KOPT-K1 (cell line): ENCODE data around the gene KCTD11.

Experiments used
- H3K27ac ChIP-seq: fragments of 200-600 bp; sonication (generic); 2 replicates; pipeline ENCODE4 v1.5.1; 2016; ENCODE audit warnings: antibody characterized with exemption, mild to moderate bottlenecking, low read depth, low read length; ENCODE audit not compliant: poor library complexity, severe bottlenecking
- H3K36me3 ChIP-seq: fragments of 200-600 bp; sonication (generic); 2 replicates; pipeline ENCODE4 v1.5.1; 2017; ENCODE audit warnings: antibody characterized with exemption, mild to moderate bottlenecking, low read length, moderate library complexity; ENCODE audit not compliant: insufficient read depth
- H3K9me3 ChIP-seq: fragments of 200-600 bp; sonication (generic); 2 replicates; pipeline ENCODE4 v1.5.1; 2017; ENCODE audit warnings: antibody characterized with exemption, low read length, mild to moderate bottlenecking; ENCODE audit not compliant: insufficient read depth, poor library complexity, severe bottlenecking

Gene KCTD11

DNA sequence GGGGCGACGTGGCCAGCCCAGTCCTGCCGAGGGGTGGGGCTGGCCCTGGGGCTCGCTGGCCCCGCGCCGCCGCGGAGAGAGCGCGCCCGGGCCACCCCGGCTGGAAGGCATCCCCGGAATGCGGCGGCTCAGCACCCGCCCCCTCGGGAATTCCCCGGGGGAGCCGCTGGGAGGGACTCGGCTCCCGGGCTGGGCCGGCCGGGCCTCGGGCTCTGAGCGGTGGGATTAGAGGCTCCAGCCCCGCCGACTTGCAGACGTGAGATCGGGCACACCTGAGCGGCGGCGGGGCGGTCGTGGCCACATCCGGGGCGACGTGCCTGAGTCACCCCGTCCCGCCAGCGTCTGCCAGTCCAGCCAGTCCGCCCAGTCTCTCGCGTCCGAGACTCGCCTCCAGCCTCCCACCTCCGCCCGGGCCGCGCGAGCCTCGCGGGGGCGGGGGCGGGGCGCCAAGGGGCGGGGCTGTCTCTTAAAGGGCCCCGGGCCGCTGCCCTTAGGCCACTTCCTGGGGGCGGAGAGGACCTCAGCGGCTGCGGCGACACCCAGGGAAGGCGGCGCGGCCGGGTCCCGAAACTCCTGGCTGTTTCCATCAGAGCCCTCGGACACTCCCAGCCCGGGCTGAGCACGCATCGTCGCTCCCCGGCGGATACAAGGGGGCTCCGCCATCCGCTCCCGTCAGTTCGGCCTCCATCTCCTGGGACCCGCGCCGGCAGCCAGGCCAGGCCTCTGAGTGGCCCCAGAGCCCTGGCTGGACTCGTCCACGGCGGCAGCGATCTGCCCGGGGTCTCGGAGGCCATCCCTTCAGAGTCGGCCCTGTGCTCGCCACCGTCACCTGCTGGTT, at the start of gene KCTD11:
TSS of gene KCTD11 (plus strand) at position 498 of the 838 bp plus-strand sequence.
- no peaks in the 10 kb centered on the region for H3K9me3 ChIP-seq
- H3K36me3 ChIP-seq, result peaks cover 65% of the 10 kb centered on the region
- no peak within 1 kb of the TSS for H3K27ac ChIP-seq

- no peaks in the 10 kb centered on the region for H3K9me3 ChIP-seq
- H3K36me3 ChIP-seq, result peaks cover 2% of the 10 kb centered on the region
- no peak overlapping the region for H3K27ac ChIP-seq
Observed at GRCh38 chr17:7304179-7304578, 47.8 kb upstream of the KCTD11 start.

- Histone ChIP-seq H3K9me3 (no peaks in the 10 kb centered on the region), H3K27ac (peak within 1 kb of the TSS; percentile 95), H3K36me3 (peaks cover 31% of the 10 kb centered on the region)
Observed at GRCh38 chr17:7306911-7307685, 44.9 kb upstream of the KCTD11 start, which contains the start of gene EIF5A. TSS of gene EIF5A (plus strand) at chr17:7307628. CDS start at chr17:7309636, 2,008 bp downstream.

DNA sequence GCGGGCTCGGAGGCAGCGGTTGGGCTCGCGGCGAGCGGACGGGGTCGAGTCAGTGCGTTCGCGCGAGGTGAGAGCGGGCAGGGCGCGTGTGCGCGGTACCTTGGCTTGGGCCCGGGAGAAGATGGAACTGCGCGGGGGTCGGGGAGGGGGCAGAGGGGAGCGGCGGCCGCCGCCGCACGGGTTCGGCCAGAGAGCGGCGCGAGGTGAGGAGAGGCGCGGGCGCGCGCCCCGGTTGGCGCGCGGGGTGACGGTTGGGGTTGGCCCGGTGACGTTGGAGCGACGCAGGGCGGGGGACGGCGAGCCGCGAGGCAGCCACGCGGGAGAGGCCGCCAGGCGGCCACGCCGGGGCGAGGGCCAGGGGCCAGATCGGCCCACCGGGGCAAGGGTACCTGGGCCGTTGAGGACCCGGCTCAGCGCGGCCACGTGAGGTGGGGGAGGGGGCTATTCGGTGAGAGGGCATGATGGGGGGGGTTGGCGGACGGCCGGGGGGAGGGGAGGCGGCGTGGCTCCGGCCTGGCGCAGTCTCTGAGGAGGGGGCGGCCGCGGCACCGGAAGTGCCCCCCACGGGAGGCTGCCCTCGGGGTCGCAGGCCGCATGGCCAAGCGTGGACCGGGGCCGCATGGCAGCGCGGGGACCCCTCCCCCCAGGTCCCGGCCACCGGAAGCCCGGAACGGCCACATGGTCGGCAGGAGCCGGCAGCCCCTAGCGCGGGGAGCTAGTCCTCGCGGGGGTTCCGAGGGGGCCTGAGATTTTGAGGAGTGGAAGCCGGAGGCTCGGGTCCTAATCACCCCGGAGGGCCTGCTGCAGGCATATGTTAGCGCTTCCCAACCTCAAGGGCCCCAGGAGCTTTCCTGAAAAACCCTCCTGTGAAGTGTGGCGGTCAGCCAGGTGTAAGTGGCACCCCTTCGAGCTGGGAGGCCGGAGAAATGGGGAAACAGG, 44.0 kb upstream of the KCTD11 start:
- H3K36me3 ChIP-seq, result peaks cover 40% of the 10 kb centered on the region

GRCh38 chr17:7308625-7309433, 43.1 kb upstream of the KCTD11 start:
- H3K36me3 ChIP-seq, result peaks cover 48% of the 10 kb centered on the region
- H3K9me3 ChIP-seq, result no peaks in the 10 kb centered on the region
- peak overlapping the region; percentile 95 for H3K27ac ChIP-seq

More for the DNA sequence above, 44.0 kb upstream of the KCTD11 start:
- Histone ChIP-seq H3K27ac (peak overlapping the region; percentile 95), H3K9me3 (no peaks in the 10 kb centered on the region)

DNA sequence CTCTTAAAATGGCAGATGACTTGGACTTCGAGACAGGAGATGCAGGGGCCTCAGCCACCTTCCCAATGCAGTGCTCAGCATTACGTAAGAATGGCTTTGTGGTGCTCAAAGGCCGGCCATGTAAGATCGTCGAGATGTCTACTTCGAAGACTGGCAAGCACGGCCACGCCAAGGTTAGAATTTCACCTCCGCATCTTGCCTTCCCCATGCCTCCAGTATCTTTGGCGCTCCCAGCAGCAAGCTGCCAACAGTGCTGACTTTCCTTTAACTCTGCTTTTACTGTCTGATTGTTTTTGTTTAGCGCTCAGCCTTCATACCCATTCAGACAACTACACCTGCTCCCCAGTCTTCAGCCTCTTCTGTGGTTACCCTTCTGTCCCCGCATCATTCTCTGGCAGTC, 42.3 kb upstream of the KCTD11 start:
- H3K9me3 ChIP-seq, result no peaks in the 10 kb centered on the region
- H3K36me3 ChIP-seq, result peaks cover 52% of the 10 kb centered on the region
- H3K27ac ChIP-seq, result peak overlapping the region; percentile 95

DNA sequence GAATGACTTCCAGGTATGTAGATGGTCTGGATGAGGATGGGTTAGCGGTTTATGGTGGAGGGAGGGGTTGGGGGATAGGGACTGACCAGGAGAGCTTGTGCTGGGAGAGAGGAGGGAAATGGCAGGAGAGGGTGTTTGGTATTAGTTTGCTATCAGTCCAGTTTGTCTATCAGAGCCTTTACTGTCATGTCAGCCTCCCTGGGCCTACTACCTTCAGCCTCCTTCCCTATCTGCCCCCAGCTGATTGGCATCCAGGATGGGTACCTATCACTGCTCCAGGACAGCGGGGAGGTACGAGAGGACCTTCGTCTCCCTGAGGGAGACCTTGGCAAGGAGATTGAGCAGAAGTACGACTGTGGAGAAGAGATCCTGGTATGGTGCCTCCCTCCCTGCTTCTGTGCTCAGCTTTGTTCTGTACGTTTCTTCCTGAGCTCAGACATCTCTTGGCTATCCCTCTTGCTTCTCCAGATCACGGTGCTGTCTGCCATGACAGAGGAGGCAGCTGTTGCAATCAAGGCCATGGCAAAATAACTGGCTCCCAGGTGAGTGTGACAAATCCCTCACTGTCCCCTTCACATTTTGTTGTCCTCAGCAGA, 40.8 kb upstream of the KCTD11 start:
- no peak overlapping the region for H3K27ac ChIP-seq
- peaks cover 57% of the 10 kb centered on the region for H3K36me3 ChIP-seq
- H3K9me3 ChIP-seq, result no peaks in the 10 kb centered on the region

DNA sequence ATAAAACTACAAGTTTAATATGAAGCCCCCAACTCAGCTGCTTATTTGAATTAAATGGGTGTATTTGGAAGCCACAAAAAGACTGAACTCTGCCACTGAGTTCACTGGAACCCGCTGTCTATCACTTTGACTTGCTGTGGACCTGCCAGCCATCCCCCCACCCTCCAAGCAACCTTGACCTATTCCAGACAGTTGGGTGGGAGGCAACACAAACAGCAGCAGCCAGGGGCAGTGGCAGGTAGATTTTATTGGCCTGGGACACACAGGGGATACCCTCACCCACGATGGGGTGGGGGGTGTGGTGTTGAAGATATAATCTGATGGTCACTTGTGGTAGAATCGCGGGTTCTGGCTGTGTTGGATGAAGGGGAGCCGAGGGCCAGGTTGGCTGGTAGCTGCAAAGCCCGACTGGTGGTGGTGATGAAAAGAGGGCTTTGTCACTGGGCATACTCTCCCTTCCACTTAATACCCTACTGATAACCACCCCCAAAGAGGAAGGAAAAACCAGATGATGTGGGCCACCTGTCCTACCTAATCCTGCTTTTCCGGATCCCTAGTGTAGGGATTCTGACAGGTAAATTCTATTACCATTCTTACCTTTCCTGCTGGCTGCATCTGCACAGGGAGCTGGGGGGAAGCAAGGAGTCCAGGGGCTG, 39.4 kb upstream of the KCTD11 start:
- Histone ChIP-seq H3K27ac (no peak overlapping the region), H3K36me3 (peaks cover 67% of the 10 kb centered on the region), H3K9me3 (no peaks in the 10 kb centered on the region)

GRCh38 chr17:7313088-7313889, 38.7 kb upstream of the KCTD11 start:
- no peak overlapping the region for H3K27ac ChIP-seq
- peaks cover 74% of the 10 kb centered on the region for H3K36me3 ChIP-seq
- no peaks in the 10 kb centered on the region for H3K9me3 ChIP-seq

DNA sequence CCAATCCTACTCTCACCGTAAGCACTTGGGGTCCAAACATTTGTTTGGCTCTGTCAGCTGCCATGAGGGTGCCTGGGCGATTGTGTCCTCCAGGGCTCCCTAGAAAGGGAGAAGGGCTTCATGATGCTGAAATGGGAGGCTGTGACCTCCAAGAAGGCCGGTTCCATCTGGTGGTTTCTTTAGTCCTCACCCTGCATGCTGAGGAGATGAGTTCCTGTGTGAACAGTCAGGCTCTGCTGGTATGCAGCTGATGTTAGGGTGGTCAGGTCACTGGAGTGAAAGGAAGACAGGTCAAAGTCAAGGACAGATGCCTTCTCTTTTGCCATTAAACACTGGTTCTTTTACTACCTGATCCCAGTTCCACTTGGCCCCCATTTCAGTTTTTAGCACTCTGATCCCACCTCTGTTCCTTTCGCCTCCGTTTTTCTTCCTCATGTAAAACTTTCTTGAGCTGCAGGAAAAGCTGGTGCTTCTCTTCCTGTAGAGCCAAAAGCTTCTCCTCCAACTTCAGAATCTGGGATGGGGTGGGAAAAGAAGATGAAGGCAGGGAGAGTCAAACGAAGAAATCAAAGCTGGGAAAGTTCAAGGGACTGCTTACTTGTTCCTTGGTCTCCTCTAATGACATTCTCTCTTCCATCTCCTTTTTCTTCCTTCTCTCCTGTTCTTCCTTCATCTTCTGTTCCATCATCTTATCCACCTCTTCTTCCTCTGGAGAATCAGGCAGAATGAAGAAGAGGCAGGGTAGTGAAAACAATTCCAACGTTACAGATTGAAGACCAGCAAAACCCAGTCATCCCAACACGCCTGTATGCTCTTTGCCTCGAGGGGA, 37.9 kb upstream of the KCTD11 start:
- Histone ChIP-seq H3K27ac (peak overlapping the region; percentile 78), H3K36me3 (peaks cover 81% of the 10 kb centered on the region)

DNA sequence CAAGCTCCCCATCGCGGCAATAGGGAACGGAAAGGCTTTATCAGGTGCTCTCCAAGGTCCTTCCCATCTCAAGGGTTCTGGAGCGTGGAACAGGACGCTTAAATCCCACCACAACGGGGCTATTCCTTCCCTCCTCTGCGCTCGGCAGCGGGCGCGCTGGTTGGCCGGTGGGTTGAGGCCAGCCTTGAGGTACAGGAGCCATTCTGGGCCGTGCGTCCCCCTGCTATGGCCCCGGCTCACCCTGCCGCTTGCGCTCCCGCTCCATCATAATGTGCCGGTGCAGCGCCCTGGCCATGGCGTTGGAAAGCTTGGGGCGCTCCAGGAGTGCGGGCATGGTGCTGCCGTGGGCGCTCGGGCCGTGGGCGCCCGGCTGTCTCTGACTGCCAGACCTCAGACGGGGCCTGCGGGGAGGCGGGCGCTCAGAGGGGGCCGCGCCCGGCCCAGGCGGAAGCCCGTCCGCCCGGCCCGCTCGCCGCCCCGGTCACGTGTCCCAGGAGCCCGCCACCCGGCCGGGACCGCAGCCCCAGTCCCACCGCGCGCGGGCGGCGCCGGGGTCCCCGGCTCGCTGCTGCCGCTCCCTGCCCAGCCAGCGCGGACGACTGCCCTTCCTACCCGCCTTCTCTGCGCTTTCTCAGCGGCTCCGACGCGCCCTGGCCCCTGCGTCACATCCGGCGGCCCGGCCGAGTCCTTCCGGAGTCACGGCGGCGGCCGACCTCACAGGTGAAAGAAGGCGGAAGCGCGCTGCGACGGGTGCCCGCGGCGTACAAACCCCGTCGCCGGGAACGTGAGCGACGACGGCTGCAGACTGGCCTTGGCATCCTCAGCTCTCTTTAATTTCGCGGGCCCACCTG, 37.0 kb upstream of the KCTD11 start, which contains the start of gene GPS2:
TSS of gene GPS2 (minus strand) at position 642 of the 851 bp plus-strand sequence. CDS start at position 334, 308 bp downstream.
- Histone ChIP-seq H3K27ac (peak within 1 kb of the TSS; percentile 78), H3K9me3 (no peaks in the 10 kb centered on the region), H3K36me3 (peaks cover 73% of the 10 kb centered on the region)

More for the DNA sequence above, 37.9 kb upstream of the KCTD11 start:
- no peaks in the 10 kb centered on the region for H3K9me3 ChIP-seq
